ENCODE measurements around the gene ACTR2.

DNA sequence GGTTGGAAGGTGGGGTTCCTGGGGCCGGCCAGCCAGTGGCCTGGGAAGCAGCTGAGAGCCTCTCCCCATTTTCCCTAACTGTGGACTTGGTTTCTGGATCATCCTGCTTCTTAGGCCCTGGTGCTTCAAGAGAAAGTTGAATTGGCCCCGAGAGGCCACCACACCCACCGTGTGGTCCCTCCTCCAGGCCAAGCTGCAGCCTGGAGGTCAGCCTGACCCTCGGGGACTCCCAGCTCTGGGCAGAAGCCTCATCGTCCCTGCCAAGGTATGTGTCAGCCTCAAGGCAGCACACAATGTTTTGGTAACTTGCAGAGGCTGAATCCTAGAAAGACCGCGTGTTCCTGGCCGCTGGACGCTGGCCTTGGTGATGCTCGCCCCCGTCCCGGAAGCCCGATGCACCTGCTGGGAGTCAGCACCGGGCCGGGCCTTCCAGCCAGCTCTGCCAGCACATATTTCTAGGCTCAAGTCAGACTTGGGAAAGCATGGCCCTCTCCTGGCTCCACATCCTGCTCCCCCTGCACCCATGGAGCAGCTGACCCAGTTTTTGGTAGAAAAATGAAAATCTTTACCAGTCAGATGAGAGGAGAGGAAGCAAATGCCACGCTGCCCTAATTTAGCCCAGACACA lies 72.6 kb downstream of the ACTR2 start:
- no peak for TF ChIP-seq EP300 (conservative IDR thresholded peaks at IDR 0.05; ENCODE audit: poor library complexity, severe bottlenecking)
- TF ChIP-seq, protein P1, sequence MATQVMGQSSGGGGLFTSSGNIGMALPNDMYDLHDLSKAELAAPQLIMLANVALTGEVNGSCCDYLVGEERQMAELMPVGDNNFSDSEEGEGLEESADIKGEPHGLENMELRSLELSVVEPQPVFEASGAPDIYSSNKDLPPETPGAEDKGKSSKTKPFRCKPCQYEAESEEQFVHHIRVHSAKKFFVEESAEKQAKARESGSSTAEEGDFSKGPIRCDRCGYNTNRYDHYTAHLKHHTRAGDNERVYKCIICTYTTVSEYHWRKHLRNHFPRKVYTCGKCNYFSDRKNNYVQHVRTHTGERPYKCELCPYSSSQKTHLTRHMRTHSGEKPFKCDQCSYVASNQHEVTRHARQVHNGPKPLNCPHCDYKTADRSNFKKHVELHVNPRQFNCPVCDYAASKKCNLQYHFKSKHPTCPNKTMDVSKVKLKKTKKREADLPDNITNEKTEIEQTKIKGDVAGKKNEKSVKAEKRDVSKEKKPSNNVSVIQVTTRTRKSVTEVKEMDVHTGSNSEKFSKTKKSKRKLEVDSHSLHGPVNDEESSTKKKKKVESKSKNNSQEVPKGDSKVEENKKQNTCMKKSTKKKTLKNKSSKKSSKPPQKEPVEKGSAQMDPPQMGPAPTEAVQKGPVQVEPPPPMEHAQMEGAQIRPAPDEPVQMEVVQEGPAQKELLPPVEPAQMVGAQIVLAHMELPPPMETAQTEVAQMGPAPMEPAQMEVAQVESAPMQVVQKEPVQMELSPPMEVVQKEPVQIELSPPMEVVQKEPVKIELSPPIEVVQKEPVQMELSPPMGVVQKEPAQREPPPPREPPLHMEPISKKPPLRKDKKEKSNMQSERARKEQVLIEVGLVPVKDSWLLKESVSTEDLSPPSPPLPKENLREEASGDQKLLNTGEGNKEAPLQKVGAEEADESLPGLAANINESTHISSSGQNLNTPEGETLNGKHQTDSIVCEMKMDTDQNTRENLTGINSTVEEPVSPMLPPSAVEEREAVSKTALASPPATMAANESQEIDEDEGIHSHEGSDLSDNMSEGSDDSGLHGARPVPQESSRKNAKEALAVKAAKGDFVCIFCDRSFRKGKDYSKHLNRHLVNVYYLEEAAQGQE (IDR thresholded peaks at IDR 0.05; ENCODE audit: borderline replicate concordance) = no peak
- no peak for TF ChIP-seq SMC3 (conservative IDR thresholded peaks at IDR 0.05; ENCODE audit: poor library complexity)
- TF ChIP-seq EZH2 (IDR thresholded peaks at IDR 0.05; ENCODE audit: borderline replicate concordance, insufficient read depth, low read length, poor library complexity, severe bottlenecking) = no peak
- TF ChIP-seq, protein P2, sequence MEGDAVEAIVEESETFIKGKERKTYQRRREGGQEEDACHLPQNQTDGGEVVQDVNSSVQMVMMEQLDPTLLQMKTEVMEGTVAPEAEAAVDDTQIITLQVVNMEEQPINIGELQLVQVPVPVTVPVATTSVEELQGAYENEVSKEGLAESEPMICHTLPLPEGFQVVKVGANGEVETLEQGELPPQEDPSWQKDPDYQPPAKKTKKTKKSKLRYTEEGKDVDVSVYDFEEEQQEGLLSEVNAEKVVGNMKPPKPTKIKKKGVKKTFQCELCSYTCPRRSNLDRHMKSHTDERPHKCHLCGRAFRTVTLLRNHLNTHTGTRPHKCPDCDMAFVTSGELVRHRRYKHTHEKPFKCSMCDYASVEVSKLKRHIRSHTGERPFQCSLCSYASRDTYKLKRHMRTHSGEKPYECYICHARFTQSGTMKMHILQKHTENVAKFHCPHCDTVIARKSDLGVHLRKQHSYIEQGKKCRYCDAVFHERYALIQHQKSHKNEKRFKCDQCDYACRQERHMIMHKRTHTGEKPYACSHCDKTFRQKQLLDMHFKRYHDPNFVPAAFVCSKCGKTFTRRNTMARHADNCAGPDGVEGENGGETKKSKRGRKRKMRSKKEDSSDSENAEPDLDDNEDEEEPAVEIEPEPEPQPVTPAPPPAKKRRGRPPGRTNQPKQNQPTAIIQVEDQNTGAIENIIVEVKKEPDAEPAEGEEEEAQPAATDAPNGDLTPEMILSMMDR (IDR thresholded peaks at IDR 0.05; ENCODE audit: poor library complexity, severe bottlenecking) = no peak
- no peak for TF ChIP-seq TAF1 (IDR thresholded peaks at IDR 0.05; ENCODE audit: low read depth)
- TF ChIP-seq MXI1 (conservative IDR thresholded peaks at IDR 0.05; ENCODE audit: poor library complexity, severe bottlenecking) = no peak
- no peak for TF ChIP-seq POLR2AphosphoS5 (IDR thresholded peaks at IDR 0.05)
- no peak for TF ChIP-seq RAD21 (conservative IDR thresholded peaks at IDR 0.05)
